Measurements from ENCODE around the gene ESPNL.
"Not testable (repeated sequence)": the region's sequence is repeated elsewhere in the genome, so short reads cannot be mapped to it uniquely, and the experiment has no call there.

Gene ESPNL

DNA sequence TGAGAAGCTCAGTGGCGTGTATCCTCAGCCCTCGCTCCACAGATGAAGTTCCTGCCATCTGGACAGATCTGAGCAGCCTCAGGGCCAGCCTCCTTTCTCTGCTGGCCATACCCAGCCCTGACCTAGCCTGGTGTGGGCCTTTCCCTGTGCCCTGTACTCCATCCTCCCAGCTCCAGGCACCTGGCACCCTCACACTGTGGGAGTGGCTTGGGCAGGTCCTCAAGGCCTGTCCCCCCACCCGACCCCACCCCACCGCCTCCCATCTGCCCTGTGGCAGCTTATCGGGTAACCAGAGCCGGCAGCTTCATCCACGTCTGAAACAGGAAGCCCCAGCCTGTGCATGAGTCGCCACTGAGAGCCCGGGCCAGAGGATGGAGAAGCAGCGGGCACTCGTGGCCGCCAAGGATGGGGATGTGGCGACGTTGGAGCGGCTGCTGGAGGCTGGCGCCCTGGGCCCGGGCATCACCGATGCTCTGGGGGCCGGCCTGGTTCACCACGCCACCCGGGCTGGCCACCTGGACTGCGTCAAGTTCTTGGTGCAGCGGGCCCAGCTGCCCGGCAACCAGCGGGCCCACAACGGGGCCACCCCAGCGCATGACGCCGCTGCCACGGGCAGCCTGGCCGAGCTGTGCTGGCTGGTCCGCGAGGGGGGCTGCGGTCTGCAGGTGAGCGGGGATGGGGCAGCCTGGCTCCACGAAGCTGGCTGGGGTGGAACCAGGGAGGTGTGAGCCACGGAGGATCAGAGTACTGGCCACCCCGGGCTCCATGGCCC lies at the start of gene ESPNL:
ESPNL (plus strand) TSS at position 292 of the 772 bp plus-strand sequence; CDS start at position 372, 80 bp downstream.
- no peaks in the 10 kb centered on the region for H3K9me3 ChIP-seq (ENCODE audit: control insufficient read depth, insufficient read depth, low read length)
- peaks cover 8% of the 10 kb centered on the region; the same call in 1 of the 2 replicates for H3K4me1 ChIP-seq (ENCODE audit: control insufficient read depth, insufficient read depth, low read length)
- no peak within 1 kb of the TSS for H3K27ac ChIP-seq (ENCODE audit: low read depth, low read length)
- no peak within 1 kb of the TSS for H3K4me3 ChIP-seq (ENCODE audit: low read depth, low read length)
- H3K36me3 ChIP-seq (ENCODE audit: control insufficient read depth, insufficient read depth, low read length): 0 out of 2 replicates have a peak, but pooled peaks cover 4% of the 10 kb centered on the region
- no peak within 1 kb of the TSS for H3K9ac ChIP-seq (ENCODE audit: low read depth, low read length)
- H3K27me3 ChIP-seq (ENCODE audit: control insufficient read depth, insufficient read depth, low read length): no peaks in the 10 kb centered on the region

DNA sequence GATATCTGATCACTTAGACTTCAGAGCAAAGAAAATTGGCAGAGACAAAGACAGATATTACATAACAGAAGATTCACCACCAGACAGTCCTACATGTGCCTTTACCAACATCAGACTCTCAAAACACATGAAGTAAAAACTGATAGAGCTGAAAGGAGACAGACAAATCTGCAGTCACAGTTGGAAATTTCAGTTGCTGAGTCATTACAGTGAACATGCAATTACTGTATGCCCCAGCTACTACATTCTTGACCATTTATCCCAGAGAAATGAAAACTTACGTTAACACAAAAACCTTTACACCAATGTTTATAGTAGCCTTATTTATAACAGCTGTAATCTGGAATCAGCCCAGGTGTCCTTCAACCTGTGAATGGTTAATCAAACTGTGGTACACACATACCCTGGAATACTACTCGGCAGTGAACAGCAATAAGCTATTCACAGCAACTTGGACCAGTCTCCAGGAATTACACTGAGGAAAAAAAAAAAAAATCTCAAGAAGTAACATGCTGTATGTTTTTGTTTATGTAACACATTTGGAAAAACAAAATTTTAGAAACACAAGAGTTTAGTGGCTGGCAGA lies 46.9 kb upstream of the ESPNL start:
- Histone ChIP-seq H3K4me3 (ENCODE audit: low read depth, low read length) (no peak overlapping the region), H3K27ac (ENCODE audit: low read depth, low read length) (no peak overlapping the region), H3K4me1 (ENCODE audit: control insufficient read depth, insufficient read depth, low read length) (no peaks in the 10 kb centered on the region)

GRCh38 chr2:238055841-238056240 lies 44.3 kb upstream of the ESPNL start:
- Histone ChIP-seq H3K9me3 (ENCODE audit: control insufficient read depth, insufficient read depth, low read length) (no peaks in the 10 kb centered on the region), H3K36me3 (ENCODE audit: control insufficient read depth, insufficient read depth, low read length) (no peaks in the 10 kb centered on the region), H3K9ac (ENCODE audit: low read depth, low read length) (no peak overlapping the region), H3K27ac (ENCODE audit: low read depth, low read length) (no peak overlapping the region), H3K4me3 (ENCODE audit: low read depth, low read length) (no peak overlapping the region), H3K4me1 (ENCODE audit: control insufficient read depth, insufficient read depth, low read length) (peaks cover 2% of the 10 kb centered on the region; the same call in 1 of the 2 replicates), H3K27me3 (ENCODE audit: control insufficient read depth, insufficient read depth, low read length) (no peaks in the 10 kb centered on the region)

More for the DNA sequence above, 46.9 kb upstream of the ESPNL start:
- H3K9me3 ChIP-seq (ENCODE audit: control insufficient read depth, insufficient read depth, low read length): no peaks in the 10 kb centered on the region
- H3K36me3 ChIP-seq (ENCODE audit: control insufficient read depth, insufficient read depth, low read length): no peaks in the 10 kb centered on the region
- no peaks in the 10 kb centered on the region for H3K27me3 ChIP-seq (ENCODE audit: control insufficient read depth, insufficient read depth, low read length)
- no peak overlapping the region for H3K9ac ChIP-seq (ENCODE audit: low read depth, low read length)

- H3K9me3 ChIP-seq (ENCODE audit: control insufficient read depth, insufficient read depth, low read length); H3K27ac ChIP-seq (ENCODE audit: low read depth, low read length); H3K4me3 ChIP-seq (ENCODE audit: low read depth, low read length); H3K4me1 ChIP-seq (ENCODE audit: control insufficient read depth, insufficient read depth, low read length); H3K27me3 ChIP-seq (ENCODE audit: control insufficient read depth, insufficient read depth, low read length); H3K36me3 ChIP-seq (ENCODE audit: control insufficient read depth, insufficient read depth, low read length); H3K9ac ChIP-seq (ENCODE audit: low read depth, low read length): not testable (repeated sequence)
Observed at GRCh38 chr2:238057696-238058575, 42.2 kb upstream of the ESPNL start.

DNA sequence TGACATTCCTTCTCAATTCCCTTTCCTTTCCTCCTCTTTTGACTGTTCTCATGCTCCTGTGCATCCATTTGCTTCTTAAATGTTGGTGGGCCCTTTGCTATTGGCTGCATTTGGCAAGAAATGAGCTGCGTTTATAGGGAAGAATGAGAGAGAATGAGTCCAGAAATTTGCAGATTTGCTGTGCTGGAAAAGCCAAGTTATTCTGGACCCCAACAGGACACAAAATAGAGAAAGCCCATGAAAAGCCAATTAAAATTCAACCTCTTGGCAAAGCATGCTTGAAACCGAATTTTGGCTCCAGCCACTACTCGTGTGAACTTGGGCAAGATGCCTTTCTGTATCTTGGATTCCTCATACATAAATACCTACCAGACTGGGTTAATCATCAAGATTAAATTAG lies 40.6 kb upstream of the ESPNL start:
- Histone ChIP-seq H3K4me3 (ENCODE audit: low read depth, low read length) (peak overlapping the region; percentile 93), H3K27me3 (ENCODE audit: control insufficient read depth, insufficient read depth, low read length) (no peaks in the 10 kb centered on the region), H3K27ac (ENCODE audit: low read depth, low read length) (no peak overlapping the region), H3K36me3 (ENCODE audit: control insufficient read depth, insufficient read depth, low read length) (peaks cover 10% of the 10 kb centered on the region), H3K9me3 (ENCODE audit: control insufficient read depth, insufficient read depth, low read length) (no peaks in the 10 kb centered on the region), H3K9ac (ENCODE audit: low read depth, low read length) (no peak overlapping the region), H3K4me1 (ENCODE audit: control insufficient read depth, insufficient read depth, low read length) (peaks cover 8% of the 10 kb centered on the region; the same call in 1 of the 2 replicates)

GRCh38 chr2:238060096-238060541 lies 40.0 kb upstream of the ESPNL start:
- Histone ChIP-seq H3K9me3 (ENCODE audit: control insufficient read depth, insufficient read depth, low read length) (no peaks in the 10 kb centered on the region), H3K4me3 (ENCODE audit: low read depth, low read length) (peak overlapping the region; percentile 93), H3K27ac (ENCODE audit: low read depth, low read length) (peak overlapping the region; percentile 91), H3K27me3 (ENCODE audit: control insufficient read depth, insufficient read depth, low read length) (no peaks in the 10 kb centered on the region), H3K36me3 (ENCODE audit: control insufficient read depth, insufficient read depth, low read length) (peaks cover 16% of the 10 kb centered on the region), H3K9ac (ENCODE audit: low read depth, low read length) (peak overlapping the region; percentile 79), H3K4me1 (ENCODE audit: control insufficient read depth, insufficient read depth, low read length) (peaks cover 8% of the 10 kb centered on the region; the same call in 1 of the 2 replicates)

- Histone ChIP-seq H3K4me3 (ENCODE audit: low read depth, low read length) (peak within 1 kb of the TSS; percentile 93), H3K9me3 (ENCODE audit: control insufficient read depth, insufficient read depth, low read length) (no peaks in the 10 kb centered on the region), H3K9ac (ENCODE audit: low read depth, low read length) (peak within 1 kb of the TSS; percentile 79), H3K27me3 (ENCODE audit: control insufficient read depth, insufficient read depth, low read length) (no peaks in the 10 kb centered on the region), H3K27ac (ENCODE audit: low read depth, low read length) (peak within 1 kb of the TSS; percentile 91), H3K4me1 (ENCODE audit: control insufficient read depth, insufficient read depth, low read length) (peaks cover 8% of the 10 kb centered on the region; the same call in 1 of the 2 replicates), H3K36me3 (ENCODE audit: control insufficient read depth, insufficient read depth, low read length) (peaks cover 21% of the 10 kb centered on the region)
Observed at GRCh38 chr2:238060542-238061314, 39.4 kb upstream of the ESPNL start, which contains the start of gene SCLY. TSS of gene SCLY (plus strand) at chr2:238061001. CDS start at chr2:238061055, 54 bp downstream.

DNA sequence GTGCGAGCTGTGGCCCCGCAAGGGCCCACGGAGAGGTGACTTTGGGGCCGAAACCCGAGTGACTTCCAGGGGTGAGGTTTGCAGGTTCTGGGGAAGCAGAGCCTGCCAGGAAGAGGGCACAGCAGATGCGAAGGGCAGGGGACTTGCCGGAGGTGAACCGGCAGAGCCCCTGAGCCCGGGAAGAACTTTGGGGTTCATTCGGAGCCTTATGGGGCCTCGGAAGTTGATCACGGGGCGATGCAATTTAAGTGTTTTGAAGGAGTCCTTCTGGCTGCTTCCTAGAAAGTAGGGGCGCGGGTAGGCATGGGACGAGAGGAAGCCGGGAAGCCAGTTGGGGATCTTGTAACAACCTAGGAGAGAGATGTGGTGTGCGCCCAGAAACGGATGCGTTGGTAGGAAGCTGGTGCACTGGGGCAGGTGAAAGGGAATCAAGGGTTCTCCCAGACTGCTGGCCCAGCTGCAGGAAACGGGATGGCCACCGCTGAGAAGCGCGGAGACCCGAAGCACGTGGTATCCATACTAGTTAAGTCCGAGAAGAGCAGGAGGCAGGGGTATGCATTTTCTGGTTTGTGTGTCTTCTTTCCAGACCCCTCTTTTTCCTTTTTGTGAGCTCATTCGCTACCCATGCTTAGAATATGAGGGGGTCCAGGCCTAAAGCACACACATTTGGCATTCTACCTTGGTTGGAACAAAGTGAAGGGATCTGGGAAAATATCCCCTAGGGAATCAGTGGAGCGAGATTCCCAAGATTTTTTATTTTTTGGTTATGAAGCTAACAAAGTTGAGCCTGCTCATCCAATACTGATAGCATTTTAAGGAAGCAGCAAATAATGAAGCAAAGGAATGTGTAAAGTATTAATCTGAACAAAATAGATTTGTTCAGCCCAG lies 38.6 kb upstream of the ESPNL start:
- H3K36me3 ChIP-seq (ENCODE audit: control insufficient read depth, insufficient read depth, low read length): peaks cover 29% of the 10 kb centered on the region
- H3K9me3 ChIP-seq (ENCODE audit: control insufficient read depth, insufficient read depth, low read length): no peaks in the 10 kb centered on the region
- peak overlapping the region; percentile 44 for H3K27ac ChIP-seq (ENCODE audit: low read depth, low read length)
- no peaks in the 10 kb centered on the region for H3K27me3 ChIP-seq (ENCODE audit: control insufficient read depth, insufficient read depth, low read length)
- H3K9ac ChIP-seq (ENCODE audit: low read depth, low read length): peak overlapping the region; percentile 77
- peaks cover 8% of the 10 kb centered on the region; the same call in 1 of the 2 replicates for H3K4me1 ChIP-seq (ENCODE audit: control insufficient read depth, insufficient read depth, low read length)
- peak overlapping the region; percentile 93 for H3K4me3 ChIP-seq (ENCODE audit: low read depth, low read length)

DNA sequence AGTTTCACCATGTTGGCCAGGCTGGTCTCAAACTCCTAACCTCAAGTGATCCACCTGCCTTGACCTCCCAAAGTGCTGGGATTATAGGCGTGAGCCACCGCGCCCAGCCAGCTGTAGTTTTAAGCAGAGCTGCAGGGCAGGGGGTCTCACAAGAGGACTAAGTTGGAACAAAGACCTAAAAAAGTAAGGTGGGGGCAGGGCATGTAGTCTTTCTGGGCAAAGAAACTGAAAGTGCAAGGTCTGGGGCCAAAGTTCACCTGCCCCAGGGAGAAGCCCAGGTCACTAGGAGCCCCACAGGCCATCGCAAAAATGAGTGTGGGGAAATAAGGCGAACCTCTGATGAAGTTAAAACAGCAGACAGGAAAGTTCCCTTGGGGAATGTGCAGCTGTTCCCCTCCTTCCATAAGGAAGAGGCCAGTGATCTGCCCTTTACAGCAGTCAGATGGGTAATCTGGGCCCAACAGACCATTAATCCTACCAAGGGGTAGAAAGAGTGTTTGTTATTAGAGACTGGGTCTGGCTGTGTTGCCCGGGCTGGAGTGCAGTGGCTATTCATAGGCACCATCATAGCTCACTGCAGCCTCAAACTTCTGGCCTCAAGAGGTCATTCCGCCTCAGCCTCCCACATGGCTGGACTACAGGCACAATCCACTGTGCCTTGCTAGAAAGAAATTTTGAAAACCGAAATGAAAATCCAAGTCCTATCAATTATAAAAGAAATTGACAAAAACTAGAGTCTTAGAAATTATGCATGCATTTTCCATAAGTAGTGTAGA lies 36.5 kb upstream of the ESPNL start:
- no peak overlapping the region for H3K4me3 ChIP-seq (ENCODE audit: low read depth, low read length)
- no peaks in the 10 kb centered on the region for H3K27me3 ChIP-seq (ENCODE audit: control insufficient read depth, insufficient read depth, low read length)
- peaks cover 8% of the 10 kb centered on the region; the same call in 1 of the 2 replicates for H3K4me1 ChIP-seq (ENCODE audit: control insufficient read depth, insufficient read depth, low read length)
- peaks cover 49% of the 10 kb centered on the region for H3K36me3 ChIP-seq (ENCODE audit: control insufficient read depth, insufficient read depth, low read length)
- H3K9me3 ChIP-seq (ENCODE audit: control insufficient read depth, insufficient read depth, low read length): no peaks in the 10 kb centered on the region
- H3K27ac ChIP-seq (ENCODE audit: low read depth, low read length): no peak overlapping the region
- no peak overlapping the region for H3K9ac ChIP-seq (ENCODE audit: low read depth, low read length)
